ENCODE results near the gene ATP1A2.
"Not testable (repeated sequence)": the region's sequence is repeated elsewhere in the genome, so short reads cannot be mapped to it uniquely, and the experiment has no call there.

ATP1A2 gene

DNA sequence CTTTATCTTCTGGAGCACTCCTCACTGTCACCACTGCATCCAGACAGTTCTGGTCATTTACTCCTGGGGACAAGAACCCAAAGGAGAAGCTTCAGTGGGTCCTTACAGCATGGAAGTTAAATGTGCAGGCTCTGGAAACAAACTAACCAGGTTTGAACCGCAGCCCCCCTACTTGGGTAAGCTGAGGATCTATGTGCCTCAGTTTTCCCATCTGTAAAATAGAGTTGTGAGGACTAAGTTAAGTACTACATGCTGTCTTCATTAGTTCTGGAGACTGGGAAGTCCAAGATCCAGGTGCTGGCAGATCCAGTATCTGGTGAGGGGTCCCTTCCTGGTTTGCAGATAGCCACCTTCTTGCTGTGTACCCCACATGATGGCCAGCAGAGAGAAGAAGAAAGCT, 8.0 kb upstream of the ATP1A2 start:
- Histone ChIP-seq H3K27ac (ENCODE audit: low read depth, low read length) (no peak overlapping the region), H3K27me3 (ENCODE audit: insufficient read depth, low read length) (no peaks in the 10 kb centered on the region), H2AK5ac (ENCODE audit: low read length) (no peak overlapping the region), H2BK12ac (ENCODE audit: low read length) (no peak overlapping the region), H2BK5ac (ENCODE audit: low read depth, low read length, poor library complexity) (no peak overlapping the region), H3K36me3 (ENCODE audit: control insufficient read depth in 1 of 2, insufficient read depth in 2 of 2, low read length in 2 of 2) (no peaks in the 10 kb centered on the region), H3K9me3 (ENCODE audit: insufficient read depth, low read depth, low read length) (peaks cover 2% of the 10 kb centered on the region), H4K91ac (ENCODE audit: low read depth, low read length) (no peak overlapping the region), H3K4me1 (ENCODE audit: control insufficient read depth in 1 of 2, insufficient read depth in 2 of 2, low read length in 2 of 2) (peaks cover 0 to 4% of the 10 kb centered on the region in 2 experiments), H3K4ac (ENCODE audit: low read depth, low read length) (no peak overlapping the region), H4K8ac (ENCODE audit: low read depth, low read length) (no peak overlapping the region), H3K79me1 (ENCODE audit: low read length) (no peaks in the 10 kb centered on the region), H3K14ac (ENCODE audit: low read length) (no peak overlapping the region), H3K9ac (ENCODE audit: low read length) (no peak overlapping the region), H3K79me2 (ENCODE audit: control insufficient read depth, insufficient read depth, low read length, poor library complexity) (no peaks in the 10 kb centered on the region), H2BK120ac (ENCODE audit: insufficient read depth, low read length, poor library complexity) (no peak overlapping the region), H3K23ac (ENCODE audit: low read length) (no peak overlapping the region), H3K18ac (ENCODE audit: low read length) (no peak overlapping the region), H3K4me3 (ENCODE audit: low read depth, low read length) (no peak overlapping the region), H4K12ac (ENCODE audit: low read depth, low read length) (no peak overlapping the region), H3K4me2 (ENCODE audit: low read length) (no peak overlapping the region), H2AFZ (ENCODE audit: insufficient read depth, low read length, poor library complexity) (no peak overlapping the region)
- WGBS (ENCODE audit: extremely low coverage, insufficient coverage, insufficient read length), result no CpG with 5 or more reads among the region's 1 CpG
- DNase-seq, result no peak

DNA sequence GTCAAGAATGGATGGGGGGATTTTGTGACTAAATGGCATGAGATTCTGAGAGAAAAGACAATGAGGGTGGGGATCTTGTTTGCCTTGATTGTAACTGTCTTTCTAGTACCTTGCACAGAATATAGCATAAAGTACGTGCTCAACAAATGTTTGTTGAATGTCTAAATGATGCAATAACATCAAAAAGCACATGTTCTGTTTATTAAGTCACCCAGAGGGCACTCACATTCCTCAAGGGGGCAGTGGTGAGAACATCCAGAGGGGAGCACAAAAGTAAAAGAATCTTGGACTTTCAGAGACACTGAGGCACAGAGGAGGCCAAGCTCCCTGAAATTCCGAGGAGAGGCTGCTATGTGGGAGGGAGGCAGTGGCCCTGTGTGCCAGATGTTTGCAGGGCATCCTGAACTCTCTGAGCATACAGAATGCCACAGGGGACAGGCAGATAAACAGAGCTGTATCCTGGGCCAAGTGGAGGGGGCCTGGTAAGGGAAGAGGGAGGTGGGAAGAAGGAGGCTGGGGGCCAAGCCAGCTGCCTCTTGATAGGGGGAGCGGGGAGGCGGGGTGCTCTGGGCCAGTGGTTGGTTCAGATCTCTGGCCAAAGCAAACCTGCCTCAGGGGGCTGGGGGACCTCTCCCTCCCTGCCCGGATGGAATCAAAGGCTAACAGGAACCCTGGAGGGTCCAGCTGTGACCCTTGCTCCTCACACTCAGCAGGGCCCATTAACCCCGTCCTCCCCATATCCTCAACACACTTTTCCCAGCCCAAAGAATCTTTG, 6.5 kb upstream of the ATP1A2 start:
- Histone ChIP-seq H2BK120ac (ENCODE audit: insufficient read depth, low read length, poor library complexity) (no peak overlapping the region), H3K4me2 (ENCODE audit: low read length) (no peak overlapping the region), H3K79me2 (ENCODE audit: control insufficient read depth, insufficient read depth, low read length, poor library complexity) (no peaks in the 10 kb centered on the region), H3K9me3 (ENCODE audit: insufficient read depth, low read depth, low read length) (peaks cover 3% of the 10 kb centered on the region), H4K12ac (ENCODE audit: low read depth, low read length) (no peak overlapping the region), H2BK5ac (ENCODE audit: low read depth, low read length, poor library complexity) (no peak overlapping the region), H3K4ac (ENCODE audit: low read depth, low read length) (no peak overlapping the region), H4K91ac (ENCODE audit: low read depth, low read length) (no peak overlapping the region), H2AK5ac (ENCODE audit: low read length) (no peak overlapping the region), H3K23ac (ENCODE audit: low read length) (no peak overlapping the region), H2BK12ac (ENCODE audit: low read length) (no peak overlapping the region), H3K4me3 (ENCODE audit: low read depth, low read length) (no peak overlapping the region), H3K27ac (ENCODE audit: low read depth, low read length) (no peak overlapping the region), H3K9ac (ENCODE audit: low read length) (no peak overlapping the region), H3K14ac (ENCODE audit: low read length) (no peak overlapping the region), H3K18ac (ENCODE audit: low read length) (no peak overlapping the region), H3K27me3 (ENCODE audit: insufficient read depth, low read length) (no peaks in the 10 kb centered on the region), H3K4me1 (ENCODE audit: control insufficient read depth in 1 of 2, insufficient read depth in 2 of 2, low read length in 2 of 2) (peaks cover 0 to 4% of the 10 kb centered on the region in 2 experiments), H2AFZ (ENCODE audit: insufficient read depth, low read length, poor library complexity) (peak overlapping the region; percentile 3), H3K36me3 (ENCODE audit: control insufficient read depth in 1 of 2, insufficient read depth in 2 of 2, low read length in 2 of 2) (no peaks in the 10 kb centered on the region), H3K79me1 (ENCODE audit: low read length) (no peaks in the 10 kb centered on the region), H4K8ac (ENCODE audit: low read depth, low read length) (no peak overlapping the region)
- no CpG with 5 or more reads among the region's 6 CpGs for WGBS (ENCODE audit: extremely low coverage, insufficient coverage, insufficient read length)
- peak in 1 of 2 donors; percentile 62 for DNase-seq

DNA sequence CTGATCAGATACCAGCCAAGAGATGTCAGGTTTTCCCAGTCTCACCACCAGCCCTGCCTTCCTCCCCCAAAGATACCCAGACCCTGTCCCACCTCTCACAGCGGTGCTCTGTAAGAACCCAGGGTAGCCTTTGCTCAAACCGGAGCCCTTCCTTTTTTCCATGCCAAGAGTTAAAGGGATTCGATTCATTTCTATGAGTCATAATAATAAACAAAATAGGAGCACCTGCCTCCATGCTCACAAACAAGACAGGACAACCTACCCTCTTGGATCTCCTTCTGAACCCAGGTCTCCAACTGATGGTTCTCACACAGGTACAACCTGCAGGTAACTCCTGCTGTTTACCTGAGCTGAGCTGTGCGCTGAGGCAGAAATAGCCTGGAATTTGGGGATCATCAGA, 5.9 kb upstream of the ATP1A2 start:
- Histone ChIP-seq H3K4me2 (ENCODE audit: low read length) (no peak overlapping the region), H3K27ac (ENCODE audit: low read depth, low read length) (no peak overlapping the region), H3K36me3 (ENCODE audit: control insufficient read depth in 1 of 2, insufficient read depth in 2 of 2, low read length in 2 of 2) (no peaks in the 10 kb centered on the region), H4K8ac (ENCODE audit: low read depth, low read length) (no peak overlapping the region), H3K9ac (ENCODE audit: low read length) (no peak overlapping the region), H4K12ac (ENCODE audit: low read depth, low read length) (no peak overlapping the region), H3K79me1 (ENCODE audit: low read length) (no peaks in the 10 kb centered on the region), H3K4ac (ENCODE audit: low read depth, low read length) (no peak overlapping the region), H4K91ac (ENCODE audit: low read depth, low read length) (no peak overlapping the region), H3K79me2 (ENCODE audit: control insufficient read depth, insufficient read depth, low read length, poor library complexity) (no peaks in the 10 kb centered on the region), H3K9me3 (ENCODE audit: insufficient read depth, low read depth, low read length) (peaks cover 3% of the 10 kb centered on the region), H3K18ac (ENCODE audit: low read length) (no peak overlapping the region), H2BK5ac (ENCODE audit: low read depth, low read length, poor library complexity) (no peak overlapping the region), H2BK120ac (ENCODE audit: insufficient read depth, low read length, poor library complexity) (no peak overlapping the region), H3K14ac (ENCODE audit: low read length) (no peak overlapping the region), H3K4me1 (ENCODE audit: control insufficient read depth in 1 of 2, insufficient read depth in 2 of 2, low read length in 2 of 2) (peaks cover 0 to 4% of the 10 kb centered on the region in 2 experiments), H2AFZ (ENCODE audit: insufficient read depth, low read length, poor library complexity) (no peak overlapping the region), H3K23ac (ENCODE audit: low read length) (no peak overlapping the region), H2BK12ac (ENCODE audit: low read length) (no peak overlapping the region), H3K27me3 (ENCODE audit: insufficient read depth, low read length) (no peaks in the 10 kb centered on the region), H3K4me3 (ENCODE audit: low read depth, low read length) (no peak overlapping the region), H2AK5ac (ENCODE audit: low read length) (no peak overlapping the region)
- no CpG with 5 or more reads among the region's 4 CpGs for WGBS (ENCODE audit: extremely low coverage, insufficient coverage, insufficient read length)
- no peak for DNase-seq

DNA sequence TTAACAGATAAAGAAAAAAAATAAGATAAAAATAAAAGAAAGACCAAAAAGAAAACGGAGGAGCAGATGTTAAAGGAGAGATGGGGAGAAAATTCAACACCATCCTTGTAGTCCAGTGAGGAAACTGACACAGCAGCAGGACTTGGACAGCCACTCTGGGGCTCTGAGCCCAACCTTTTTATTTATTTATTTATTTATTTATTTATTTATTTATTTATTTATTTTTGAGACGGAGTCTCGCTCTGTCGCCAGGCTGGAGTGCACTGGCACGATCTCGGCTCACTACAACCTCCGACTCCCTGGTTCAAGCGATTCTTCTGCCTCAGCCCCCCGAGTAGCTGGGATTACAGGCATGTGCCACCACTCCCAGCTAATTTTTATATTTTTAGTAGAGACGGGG, 4.1 kb upstream of the ATP1A2 start:
- H2BK5ac ChIP-seq (ENCODE audit: low read depth, low read length, poor library complexity); H3K14ac ChIP-seq (ENCODE audit: low read length); H3K9ac ChIP-seq (ENCODE audit: low read length); H3K4me3 ChIP-seq (ENCODE audit: low read depth, low read length); H2AK5ac ChIP-seq (ENCODE audit: low read length); DNase-seq; H4K12ac ChIP-seq (ENCODE audit: low read depth, low read length); H3K4ac ChIP-seq (ENCODE audit: low read depth, low read length); H4K8ac ChIP-seq (ENCODE audit: low read depth, low read length); H4K91ac ChIP-seq (ENCODE audit: low read depth, low read length); H3K36me3 ChIP-seq (ENCODE audit: control insufficient read depth in 1 of 2, insufficient read depth in 2 of 2, low read length in 2 of 2); H3K79me2 ChIP-seq (ENCODE audit: control insufficient read depth, insufficient read depth, low read length, poor library complexity); H3K23ac ChIP-seq (ENCODE audit: low read length); H2BK12ac ChIP-seq (ENCODE audit: low read length); H2BK120ac ChIP-seq (ENCODE audit: insufficient read depth, low read length, poor library complexity); H2AFZ ChIP-seq (ENCODE audit: insufficient read depth, low read length, poor library complexity); H3K18ac ChIP-seq (ENCODE audit: low read length); H3K27ac ChIP-seq (ENCODE audit: low read depth, low read length); H3K79me1 ChIP-seq (ENCODE audit: low read length); H3K4me1 ChIP-seq (ENCODE audit: control insufficient read depth in 1 of 2, insufficient read depth in 2 of 2, low read length in 2 of 2); H3K4me2 ChIP-seq (ENCODE audit: low read length); H3K27me3 ChIP-seq (ENCODE audit: insufficient read depth, low read length); H3K9me3 ChIP-seq (ENCODE audit: insufficient read depth, low read depth, low read length): not testable (repeated sequence)
- whole genome bisulfite sequencing (ENCODE audit: extremely low coverage, insufficient coverage, insufficient read length), result no CpG with 5 or more reads among the region's 10 CpGs

All from trophoblast cell (in vitro differentiated cells and primary cell).